Occipital lobe (tissue), 2 donors: ENCODE measurements around the gene HOXB3. TPM values are rescaled to one million over a fixed set of nuclear protein-coding genes. Genes with fewer than 3 reads are reported as not detected.
"Not testable (repeated sequence)": the region's sequence is repeated elsewhere in the genome, so short reads cannot be mapped to it uniquely, and the experiment has no call there.

Experiments
- DNase-seq: peaks from one replicate; lab custom pipeline; 2025; lab: John Stamatoyannopoulos, UW
- total RNA-seq: library from RNA; depleted of rRNA; stranded (reverse); fragments of >200 nt; gene quantifications from one replicate; pipeline ENCODE4 v1.2.3, GENCODE V29; 2014

Gene HOXB3
- total RNA-seq, 1 donor from 2014 or later, result not detected

GRCh38 chr17:48546924-48547807 lies 42.9 kb downstream of the HOXB3 start:
- DNase-seq, result no peak

GRCh38 chr17:48546137-48546923 lies 43.7 kb downstream of the HOXB3 start:
- DNase-seq, result no peak

- DNase-seq, result no peak
Observed at GRCh38 chr17:48545539-48545938, 44.5 kb downstream of the HOXB3 start.

DNA sequence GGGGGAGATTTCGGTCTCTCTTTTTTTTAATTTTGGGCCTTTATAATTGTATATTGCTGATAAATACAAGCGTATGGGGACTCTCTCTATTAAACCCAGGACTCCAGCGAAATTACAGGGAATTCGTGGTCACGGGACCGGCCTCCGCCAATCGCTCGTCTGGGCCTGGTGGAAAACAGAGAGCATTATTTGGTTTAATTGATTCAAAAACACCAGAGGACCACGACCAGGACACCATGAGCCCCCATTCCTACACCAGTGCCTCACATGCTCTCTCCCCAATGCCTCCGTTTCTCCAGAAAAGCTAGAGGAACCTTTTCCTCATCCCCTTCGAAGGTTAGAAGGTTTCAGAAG lies 45.0 kb downstream of the HOXB3 start, which contains the start of gene HOXB2:
Gene HOXB2 (minus strand): TSS at position 88 of the 354 bp plus-strand sequence. CDS start 198 bp downstream, outside the sequence.
- no peak for DNase-seq

DNA sequence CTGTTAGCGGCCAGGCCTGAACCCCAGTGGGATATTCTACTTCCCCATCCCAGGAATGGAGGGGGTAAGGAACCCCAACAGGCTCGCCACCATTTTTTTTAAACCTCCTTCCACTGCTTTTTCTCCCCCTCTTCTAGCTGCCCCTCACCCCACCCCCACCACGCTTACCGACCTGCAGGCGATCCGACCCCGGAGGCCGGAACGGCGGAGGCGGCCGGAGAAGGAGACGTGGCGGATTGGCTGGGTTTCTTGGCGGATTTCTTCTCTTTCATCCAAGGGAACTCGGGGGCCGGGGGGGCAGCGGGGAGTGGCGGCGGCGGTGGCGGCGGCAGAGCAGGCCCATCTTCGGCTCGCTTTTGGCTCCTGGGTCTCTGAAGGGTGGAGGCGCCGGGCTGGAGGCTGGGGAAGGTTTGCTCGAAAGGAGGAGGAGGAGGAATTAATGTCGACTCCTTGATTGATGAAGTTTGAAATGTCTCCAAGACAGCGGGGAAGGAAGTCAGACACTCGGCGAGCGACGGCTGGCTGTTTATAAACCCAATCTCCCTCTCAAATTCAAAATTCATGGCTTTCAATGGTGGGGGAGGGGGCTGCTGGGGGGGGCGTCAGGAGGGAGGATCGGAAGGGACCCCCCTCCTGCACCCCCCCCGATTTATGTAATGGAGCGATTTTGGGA lies 45.6 kb downstream of the HOXB3 start:
- DNase-seq, result no peak

DNA sequence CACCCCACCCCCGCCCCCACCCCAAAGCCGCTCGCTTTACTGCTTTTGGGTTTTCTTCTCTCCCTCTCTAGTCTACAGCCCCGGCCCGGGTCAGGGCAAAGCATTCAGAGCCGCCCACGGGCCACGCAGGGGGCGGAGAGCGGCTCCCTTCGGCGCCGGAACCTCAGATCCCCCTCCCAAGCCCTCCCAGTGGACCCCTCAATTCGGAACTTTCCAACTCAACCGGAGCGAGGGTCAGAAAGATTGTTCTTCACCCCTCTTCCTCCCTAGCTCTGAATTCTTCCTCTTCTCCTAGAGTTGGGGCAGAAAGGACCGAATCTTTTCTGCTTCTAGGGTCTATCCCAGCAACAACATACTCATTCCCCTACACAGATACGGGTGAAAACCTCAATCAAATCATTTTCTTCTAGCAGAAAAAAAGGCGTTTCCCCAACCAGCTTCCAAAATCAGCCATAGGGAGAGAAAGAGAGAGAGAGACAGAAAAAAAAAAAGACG lies 46.1 kb downstream of the HOXB3 start:
- no peak for DNase-seq

DNA sequence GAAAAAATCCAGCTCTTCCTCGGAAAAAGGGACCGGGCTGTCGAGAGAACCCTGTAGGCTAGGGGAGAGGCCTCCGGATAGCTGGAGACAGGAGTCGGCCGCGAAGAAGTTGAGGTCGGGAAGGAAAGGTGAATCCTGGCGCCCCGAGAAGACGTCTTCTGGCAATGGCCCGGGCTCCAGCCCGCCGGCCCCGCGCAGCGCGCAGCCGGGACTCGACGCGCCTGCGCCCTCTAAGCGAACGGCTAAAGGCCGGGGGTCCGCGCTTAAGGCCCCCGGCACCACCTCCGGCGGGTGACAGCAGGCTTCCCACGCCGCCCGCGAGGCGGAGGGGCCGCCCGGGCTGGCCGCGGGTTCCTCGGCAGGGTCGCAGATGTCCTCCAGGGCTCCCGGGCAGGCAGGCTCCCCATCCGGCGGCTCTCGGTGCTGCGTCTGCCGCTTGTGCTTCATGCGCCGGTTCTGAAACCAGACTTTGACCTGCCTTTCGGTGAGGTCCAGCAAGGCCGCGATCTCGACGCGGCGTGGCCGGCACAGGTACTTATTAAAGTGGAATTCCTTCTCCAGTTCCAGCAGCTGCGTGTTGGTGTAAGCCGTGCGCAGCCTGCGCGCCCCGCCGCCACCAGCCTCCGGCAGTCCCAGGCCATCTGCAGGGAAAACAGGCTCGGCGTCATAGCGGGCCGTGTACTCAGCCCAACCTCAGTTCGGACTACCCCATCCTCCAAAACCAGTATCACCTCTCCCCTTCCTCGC lies 46.8 kb downstream of the HOXB3 start:
- DNase-seq, result no peak

DNA sequence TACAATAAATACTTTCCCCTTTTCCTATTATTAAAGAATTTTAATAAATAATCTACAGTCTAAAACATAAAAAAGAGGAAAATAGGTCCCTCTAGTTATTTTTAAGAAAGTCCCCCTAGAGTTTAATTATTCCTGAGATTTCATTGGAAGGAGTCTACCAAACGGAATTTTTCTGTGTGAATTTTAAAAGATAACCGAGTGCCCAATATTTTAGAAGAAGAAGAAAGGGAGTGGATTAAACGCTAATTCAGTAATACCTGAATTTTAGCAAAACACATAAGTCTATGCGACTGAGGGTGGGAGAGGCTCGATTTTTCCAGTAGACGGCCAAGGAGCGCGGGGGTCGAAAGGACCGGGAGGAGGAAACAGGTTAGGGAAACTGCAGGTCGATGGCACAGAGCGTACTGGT lies 47.3 kb downstream of the HOXB3 start:
- DNase-seq, result no peak

DNA sequence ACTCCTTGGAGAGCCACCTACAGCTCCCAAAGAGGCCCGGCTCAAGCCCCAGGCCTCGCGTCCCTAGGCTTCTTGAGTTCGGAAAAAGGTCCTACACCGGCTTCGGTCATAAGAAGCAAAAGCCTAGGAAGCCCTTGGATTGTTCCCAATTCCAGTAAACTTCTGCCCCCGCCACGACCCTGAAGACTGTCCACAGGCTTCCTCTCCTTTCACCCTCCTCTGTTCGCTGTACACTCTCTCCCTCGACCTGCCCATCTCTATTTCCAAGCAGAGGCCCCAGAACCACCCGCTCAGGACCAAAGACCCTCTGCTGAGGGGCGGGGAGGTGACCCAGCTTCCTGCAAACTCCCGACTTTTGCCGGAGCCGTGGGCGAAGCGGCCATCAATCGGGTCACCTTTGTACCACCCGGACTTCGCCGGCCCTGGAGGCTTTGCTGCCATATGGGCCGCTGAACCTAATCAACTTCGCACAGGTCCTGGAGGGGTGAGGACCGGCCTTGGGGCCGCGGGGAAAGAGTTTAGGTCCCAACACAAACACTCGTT lies 47.9 kb downstream of the HOXB3 start:
- DNase-seq, result no peak

DNA sequence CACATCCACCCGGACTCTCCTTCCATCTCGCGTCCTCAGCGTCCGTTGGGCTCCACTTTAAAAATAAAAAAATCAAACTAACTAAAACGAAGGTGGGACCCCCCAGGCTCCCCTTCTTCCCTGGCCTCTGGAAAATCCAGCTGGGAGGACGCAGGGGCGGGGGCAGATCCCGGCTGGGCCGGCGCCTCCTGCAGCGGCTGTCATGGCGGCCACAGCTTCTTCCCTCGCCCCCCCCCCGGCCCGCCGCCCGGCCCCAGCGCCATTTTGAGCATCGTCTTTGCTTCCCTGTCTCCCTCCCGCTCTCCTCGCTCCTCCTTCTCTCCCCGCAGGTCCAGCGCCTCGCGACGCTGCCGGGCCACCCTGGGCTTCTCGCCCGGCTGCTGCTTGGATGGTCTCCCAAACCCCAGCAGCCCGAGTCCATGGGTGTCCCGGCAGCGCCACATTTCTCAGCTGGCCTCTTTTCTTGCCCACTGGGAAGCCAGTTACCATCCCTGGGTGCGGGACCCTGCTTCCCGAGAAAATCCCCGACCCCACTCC lies 48.4 kb downstream of the HOXB3 start:
- DNase-seq, result no peak

DNA sequence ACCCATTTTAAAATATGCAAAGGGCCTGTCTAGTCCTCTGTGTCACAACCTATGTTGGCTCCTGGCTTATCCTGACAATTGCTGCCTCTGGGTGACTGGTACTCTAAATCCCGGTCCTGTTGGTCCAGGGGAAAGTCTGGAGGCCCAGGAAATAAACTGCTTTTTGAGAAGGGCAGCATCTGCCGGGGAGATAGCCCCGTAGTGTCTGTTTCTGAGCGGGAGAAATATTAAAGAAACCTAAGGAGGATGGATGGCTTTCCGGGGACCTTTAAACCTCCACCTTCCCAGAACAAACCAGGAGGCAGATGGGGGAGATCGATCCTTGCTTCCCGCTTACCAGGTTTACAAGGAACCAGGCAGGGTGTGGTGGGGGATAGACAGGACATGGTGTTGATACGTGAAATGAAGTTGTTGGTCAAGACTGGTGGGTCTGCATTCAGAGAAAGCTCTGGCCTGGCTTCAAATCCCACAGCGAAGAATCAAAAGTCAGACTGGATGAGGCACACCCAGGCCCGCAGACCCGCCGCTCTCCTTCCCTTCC lies 48.9 kb downstream of the HOXB3 start:
- no peak for DNase-seq

DNA sequence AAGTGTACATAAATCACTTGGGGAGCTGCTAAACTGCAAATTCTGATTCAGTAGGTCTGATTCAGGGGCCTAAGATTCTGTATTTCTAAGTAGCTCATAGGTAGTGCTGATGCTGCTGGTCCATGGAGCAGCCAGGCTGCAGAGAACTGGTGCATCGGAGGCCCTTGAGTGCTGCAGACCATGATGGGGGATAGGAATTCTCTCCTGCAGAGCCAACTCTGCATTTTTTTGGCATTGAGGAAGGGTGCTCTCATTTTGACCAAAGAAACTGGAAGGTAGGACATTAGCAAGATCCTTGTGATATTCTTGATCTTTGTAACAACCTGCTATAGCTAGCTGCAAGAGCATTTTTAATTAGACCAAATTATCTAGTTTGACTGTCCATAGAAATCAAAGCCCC lies 49.8 kb downstream of the HOXB3 start:
- DNase-seq, result no peak

GRCh38 chr17:48539177-48539576 lies 50.9 kb downstream of the HOXB3 start:
- no peak for DNase-seq

DNA sequence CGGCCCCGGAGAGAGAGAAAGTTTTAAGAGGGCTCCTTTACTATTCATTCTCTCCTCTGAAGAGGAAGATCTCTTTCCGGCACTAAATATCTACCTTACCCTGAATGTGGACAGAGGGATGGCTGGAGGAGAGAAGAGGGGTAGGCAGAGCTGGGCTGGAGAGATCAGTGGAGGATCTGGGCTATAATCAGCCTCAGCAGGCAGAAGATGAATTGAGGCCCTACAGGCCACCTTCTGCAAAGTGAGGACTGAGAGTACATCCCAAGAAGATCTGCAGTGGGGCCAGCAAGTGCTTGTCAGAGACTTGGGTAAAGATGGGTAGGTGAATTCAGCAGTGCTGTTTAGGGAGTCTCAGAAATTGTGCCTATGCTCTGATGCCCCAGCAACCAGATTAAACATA lies 52.7 kb downstream of the HOXB3 start:
- DNase-seq, result no peak

DNA sequence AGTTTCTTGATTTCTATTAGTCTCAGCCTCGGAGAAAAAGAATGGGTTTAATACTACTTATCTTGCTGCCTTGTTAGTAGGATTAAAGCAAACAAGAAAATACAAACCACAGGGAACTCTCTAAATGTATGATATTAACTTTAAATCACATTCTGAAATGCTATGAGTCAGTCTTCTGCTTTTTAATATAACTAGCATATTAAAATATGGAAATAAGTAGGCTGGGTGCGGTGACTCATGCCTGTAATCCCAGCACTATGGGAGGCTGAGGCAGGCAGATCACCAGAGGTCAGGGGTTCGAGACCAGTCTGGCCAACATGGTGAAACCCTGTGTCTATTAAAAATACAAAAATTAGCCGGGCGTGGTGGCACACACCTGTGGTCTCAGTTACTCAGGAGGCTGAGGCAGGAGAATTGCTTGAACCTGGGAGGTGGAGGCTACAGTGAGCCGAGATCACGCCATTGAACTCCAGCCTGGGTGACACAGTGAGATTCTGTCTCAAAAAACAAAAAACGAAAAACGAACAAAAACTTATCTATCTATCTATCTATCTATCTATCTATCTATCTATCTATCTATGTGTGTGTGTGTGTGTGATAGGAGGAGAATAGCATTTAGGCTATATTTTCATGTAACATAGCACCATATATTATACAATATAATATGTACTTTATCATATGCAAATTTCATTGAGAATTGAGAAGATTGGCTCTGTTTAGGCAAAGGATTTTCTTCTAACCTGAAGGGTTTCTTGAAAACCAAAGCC lies 54.1 kb downstream of the HOXB3 start:
- not testable (repeated sequence) for DNase-seq

GRCh38 chr17:48532261-48532660 lies 57.8 kb downstream of the HOXB3 start:
- no peak for DNase-seq

GRCh38 chr17:48530887-48531272 lies 59.2 kb downstream of the HOXB3 start, which contains the start of gene HOXB1:
Gene HOXB1, minus strand, starts transcription at chr17:48531011. Its CDS starts 107 bp downstream, at chr17:48530904.
- DNase-seq, result no peak

- DNase-seq, result no peak
Observed at GRCh38 chr17:48530208-48530886, 59.7 kb downstream of the HOXB3 start.

GRCh38 chr17:48529683-48530009 lies 60.4 kb downstream of the HOXB3 start:
- no peak for DNase-seq
